CD14-positive monocyte (primary cell): Measurements from ENCODE around the gene NPW. TPM values are rescaled to one million over a fixed set of nuclear protein-coding genes. Genes with fewer than 3 reads are reported as not detected.

Source experiments
- DNase-seq, 3 donors: peaks; one replicate each; pipeline ENCODE4 v3.0.0-alpha.2; 2011 to 2022
- H2AFZ ChIP-seq: 2 replicates; pipeline ENCODE4 v1.6.0; 2012; ENCODE audit warnings: mild to moderate bottlenecking, low read depth, low read length, inconsistent platforms; ENCODE audit not compliant: insufficient read depth, poor library complexity, severe bottlenecking
- H3K27ac ChIP-seq, 2 donors: 1 replicate in 1 of 2; 2 replicates in 1 of 2; pipeline ENCODE4 v1.5.1; 2012 to 2013; ENCODE audit warnings: low read length in 2 of 2, control low read depth in 1 of 2, inconsistent platforms in 1 of 2, low read depth in 1 of 2, mild to moderate bottlenecking in 1 of 2
- H3K27me3 ChIP-seq, 2 donors: one replicate each; pipeline versions ENCODE4 v1.6.0 to v1.6.1; 2011 to 2013; ENCODE audit warnings: low read length in 2 of 2; ENCODE audit not compliant: control insufficient read depth in 2 of 2, insufficient read depth in 2 of 2
- H3K36me3 ChIP-seq, 2 donors: replicated peaks in 1 of 2; 1 replicate in 1 of 2; 2 replicates in 1 of 2; pipeline versions ENCODE4 v1.5.1 to v1.6.1; 2012 to 2013; ENCODE audit warnings: low read length in 2 of 2, control low read depth in 1 of 2, inconsistent platforms in 1 of 2, mild to moderate bottlenecking in 1 of 2; ENCODE audit not compliant: insufficient read depth in 2 of 2, control insufficient read depth in 1 of 2
- H3K4me1 ChIP-seq, 2 donors: 1 replicate in 1 of 2; 2 replicates in 1 of 2; pipeline versions ENCODE4 v1.5.1 to v1.6.1; 2012 to 2013; ENCODE audit warnings: low read length in 2 of 2, control low read depth in 1 of 2, inconsistent platforms in 1 of 2, mild to moderate bottlenecking in 1 of 2, moderate library complexity in 1 of 2; ENCODE audit not compliant: insufficient read depth in 2 of 2, control insufficient read depth in 1 of 2
- H3K4me2 ChIP-seq: replicated peaks from 2 replicates; pipeline ENCODE3; 2012; ENCODE audit warnings: low read length, moderate library complexity, mild to moderate bottlenecking; ENCODE audit not compliant: poor library complexity, severe bottlenecking; ENCODE audit errors: extremely low read depth
- H3K4me3 ChIP-seq, 3 experiments: fragments of 200-600 bp in 1 of 3; sonication (generic) in 1 of 3; replicated peaks in 1 of 3; 1 replicate in 2 of 3; 2 replicates in 1 of 3; pipeline ENCODE4 v1.5.1; 2011 to 2013; ENCODE audit warnings: low read length in 3 of 3, mild to moderate bottlenecking in 3 of 3, control low read depth in 2 of 3, low read depth in 2 of 3, inconsistent platforms in 1 of 3, moderate library complexity in 1 of 3
- H3K79me2 ChIP-seq: 2 replicates; pipeline ENCODE4 v1.6.0; 2012; ENCODE audit warnings: mild to moderate bottlenecking, control low read depth, inconsistent platforms, low read length, moderate library complexity; ENCODE audit not compliant: insufficient read depth
- H3K9ac ChIP-seq: 2 replicates; pipeline ENCODE4 v1.6.0; 2017; ENCODE audit warnings: low read length, mild to moderate bottlenecking; ENCODE audit not compliant: insufficient read depth, poor library complexity, severe bottlenecking
- H3K9me3 ChIP-seq, 2 donors: replicated peaks in 1 of 2; 1 replicate in 1 of 2; 2 replicates in 1 of 2; pipeline versions ENCODE4 v1.5.1 to v1.6.1; 2012 to 2013; ENCODE audit warnings: low read length in 2 of 2, control low read depth in 1 of 2; ENCODE audit not compliant: control insufficient read depth in 1 of 2, insufficient read depth in 1 of 2
- H4K20me1 ChIP-seq: 2 replicates; pipeline ENCODE4 v1.6.0; 2012; ENCODE audit warnings: mild to moderate bottlenecking, low read length, control low read depth, moderate library complexity; ENCODE audit not compliant: insufficient read depth
- H3K27ac Mint-ChIP-seq, 7 donors: one replicate each; pipeline ENCODE4 v1.8.0; 2020; ENCODE audit warnings: mild to moderate bottlenecking in 7 of 7, mixed read lengths in 7 of 7, moderate library complexity in 6 of 7, inconsistent platforms in 2 of 7
- H3K27me3 Mint-ChIP-seq, 3 donors: one replicate each; pipeline ENCODE4 v1.8.0; 2021 to 2022; ENCODE audit warnings: low read depth in 3 of 3, mild to moderate bottlenecking in 3 of 3, mixed read lengths in 3 of 3, moderate library complexity in 3 of 3, inconsistent platforms in 1 of 3
- H3K36me3 Mint-ChIP-seq, 2 donors: one replicate each; pipeline ENCODE4 v1.8.0; 2020; ENCODE audit warnings: mixed read lengths in 2 of 2, inconsistent platforms in 1 of 2, mild to moderate bottlenecking in 1 of 2
- H3K4me1 Mint-ChIP-seq: one replicate; pipeline ENCODE4 v1.8.0; 2020; ENCODE audit warnings: mild to moderate bottlenecking, mixed read lengths
- H3K4me3 Mint-ChIP-seq, 2 donors: one replicate each; pipeline ENCODE4 v1.8.0; 2020; ENCODE audit warnings: mild to moderate bottlenecking in 2 of 2, mixed read lengths in 2 of 2, moderate library complexity in 1 of 2
- H3K9me3 Mint-ChIP-seq, 7 donors: one replicate each; pipeline ENCODE4 v1.8.0; 2020 to 2022; ENCODE audit warnings: mixed read lengths in 7 of 7, mild to moderate bottlenecking in 6 of 7, moderate library complexity in 6 of 7, inconsistent platforms in 2 of 7
- CTCF ChIP-seq: fragments of 200-600 bp; IDR thresholded peaks from one replicate; pipeline ENCODE4 v1.8.0; 2022; ENCODE audit warnings: antibody characterized with exemption, mild to moderate bottlenecking
- WGBS: methylation state at CpG from one replicate; pipeline ENCODE4 v1.1.5; 2013; ENCODE audit warnings: missing lambda C conversion rate; ENCODE audit not compliant: insufficient coverage; 5-methylcytosine and 5-hydroxymethylcytosine counted together
- intact Hi-C, 2 donors: fragments of 100-400 bp; cut with micrococcal nuclease; formaldehyde crosslinking; loops; one replicate each; pipeline versions ENCODE4 v1.15.0 to v1.15.1; 2023
- polyA plus RNA-seq, 3 donors: library from polyadenylated mRNA; depleted of rRNA in 1 of 3; unstranded in 2 of 3; stranded (reverse) in 1 of 3; fragments of 300-500 nt in 2 of 3; fragments of >200 nt in 1 of 3; fragmentation: Illumina TruSeq in 2 of 3; gene quantifications; 1 replicate in 2 of 3; 2 replicates in 1 of 3; pipeline ENCODE4 v1.2.3, GENCODE V29; 2012 to 2021

The NPW gene
- polyA plus RNA-seq, 3 donors, result not detected

GRCh38 chr16:2002406-2003230 lies 17.0 kb upstream of the NPW start:
- Histone ChIP-seq H3K4me2 (no peak overlapping the region), H3K27ac (no peak overlapping the region), H3K4me1 (peaks cover 14 to 37% of the 10 kb centered on the region in 2 donors), H4K20me1 (peaks cover 56% of the 10 kb centered on the region), H3K36me3 (peaks cover 51 to 59% of the 10 kb centered on the region in 2 donors), H3K4me3 (no peak overlapping the region), H3K27me3 (no peaks in the 10 kb centered on the region), H3K79me2 (peaks cover 42% of the 10 kb centered on the region), H2AFZ (no peak overlapping the region), H3K9me3 (no peaks in the 10 kb centered on the region), H3K9ac (no peak overlapping the region)
- Mint-ChIP-seq H3K4me1 (peaks cover 28% of the 10 kb centered on the region), H3K27ac (no peak overlapping the region), H3K9me3 (peaks cover 0 to 2% (median 0%) of the 10 kb centered on the region in 7 donors), H3K27me3 (peaks cover 0 to 1% (median 0%) of the 10 kb centered on the region in 3 donors), H3K36me3 (peaks cover 35 to 57% of the 10 kb centered on the region in 2 donors), H3K4me3 (no peak overlapping the region)
- WGBS, result 98% methylated on average over 47 of the region's 47 CpGs
- intact Hi-C loops, result loop anchor here (10.0 kb wide), 2 partner anchors 242 to 252 kb away; partner anchors contain the start of gene ECI1 (in 1 of the 2)
- TF ChIP-seq CTCF, result no peak
- no peak for DNase-seq

- no peak for TF ChIP-seq CTCF
- H4K20me1 ChIP-seq, result peaks cover 63% of the 10 kb centered on the region
- H3K4me3 Mint-ChIP-seq, result no peak overlapping the region
- no peak overlapping the region for H3K27ac Mint-ChIP-seq
- H3K27ac ChIP-seq, result no peak overlapping the region
- peaks cover 0 to 1% (median 0%) of the 10 kb centered on the region in 3 donors for H3K27me3 Mint-ChIP-seq
- no peaks in the 10 kb centered on the region for H3K9me3 ChIP-seq
- peaks cover 21 to 44% of the 10 kb centered on the region in 2 donors for H3K4me1 ChIP-seq
- H3K79me2 ChIP-seq, result peaks cover 49% of the 10 kb centered on the region
- H3K4me1 Mint-ChIP-seq, result peaks cover 35% of the 10 kb centered on the region
- DNase-seq, result no peak
- intact Hi-C loops, result loop anchor here (10.0 kb wide), 2 partner anchors 241 to 251 kb away; partner anchors contain the start of gene ECI1 (in 1 of the 2)
- H2AFZ ChIP-seq, result no peak overlapping the region
- H3K4me2 ChIP-seq, result no peak overlapping the region
- WGBS, result 93% methylated on average over 4 of the region's 8 CpGs
- H3K36me3 ChIP-seq, result peaks cover 44 to 51% of the 10 kb centered on the region in 2 donors
- no peak overlapping the region for H3K9ac ChIP-seq
- peaks cover 28 to 50% of the 10 kb centered on the region in 2 donors for H3K36me3 Mint-ChIP-seq
- H3K4me3 ChIP-seq, result no peak overlapping the region
- peaks cover 0 to 2% (median 0%) of the 10 kb centered on the region in 7 donors for H3K9me3 Mint-ChIP-seq
- no peaks in the 10 kb centered on the region for H3K27me3 ChIP-seq
Observed at GRCh38 chr16:2003231-2003826, 16.3 kb upstream of the NPW start.
